ENCODE results near the gene ARL14EPL. TPM values are rescaled to one million over a fixed set of nuclear protein-coding genes. Genes with fewer than 3 reads are reported as not detected.
A peak's percentile ranks its signal among the peaks of the same experiment; 100 is the strongest.
"Not testable (repeated sequence)": the region's sequence is repeated elsewhere in the genome, so short reads cannot be mapped to it uniquely, and the experiment has no call there.

ARL14EPL gene
- total and polyA plus RNA-seq, 12 donors: 0.10 to 0.11 TPM; not detected in 10

GRCh38 chr5:116084871-116085715 is 52.8 kb downstream of the ARL14EPL start, which contains the start of gene COMMD10:
COMMD10 (plus strand) TSS chr5:116085025.
- Histone ChIP-seq H3K27me3 (no peaks in the 10 kb centered on the region), H3K4me1 (replicated peaks in 1 of 2) (peaks cover 8 to 16% of the 10 kb centered on the region in 2 donors), H3K4me3 (peak within 1 kb of the TSS; percentile 41 to 95 (median 49)), H3K9me3 (replicated peaks in 1 of 3) (no peaks in the 10 kb centered on the region), H3K27ac (peak within 1 kb of the TSS; percentile 70 to 98 (median 91)), H3K36me3 (replicated peaks in 1 of 2) (peaks cover 0 to 6% of the 10 kb centered on the region in 2 donors)
- intact Hi-C loops (cut with DNase I): no loop called here
- DNase-seq: peak; percentile 78 to 90 (median 80)
- TF ChIP-seq, protein P1, sequence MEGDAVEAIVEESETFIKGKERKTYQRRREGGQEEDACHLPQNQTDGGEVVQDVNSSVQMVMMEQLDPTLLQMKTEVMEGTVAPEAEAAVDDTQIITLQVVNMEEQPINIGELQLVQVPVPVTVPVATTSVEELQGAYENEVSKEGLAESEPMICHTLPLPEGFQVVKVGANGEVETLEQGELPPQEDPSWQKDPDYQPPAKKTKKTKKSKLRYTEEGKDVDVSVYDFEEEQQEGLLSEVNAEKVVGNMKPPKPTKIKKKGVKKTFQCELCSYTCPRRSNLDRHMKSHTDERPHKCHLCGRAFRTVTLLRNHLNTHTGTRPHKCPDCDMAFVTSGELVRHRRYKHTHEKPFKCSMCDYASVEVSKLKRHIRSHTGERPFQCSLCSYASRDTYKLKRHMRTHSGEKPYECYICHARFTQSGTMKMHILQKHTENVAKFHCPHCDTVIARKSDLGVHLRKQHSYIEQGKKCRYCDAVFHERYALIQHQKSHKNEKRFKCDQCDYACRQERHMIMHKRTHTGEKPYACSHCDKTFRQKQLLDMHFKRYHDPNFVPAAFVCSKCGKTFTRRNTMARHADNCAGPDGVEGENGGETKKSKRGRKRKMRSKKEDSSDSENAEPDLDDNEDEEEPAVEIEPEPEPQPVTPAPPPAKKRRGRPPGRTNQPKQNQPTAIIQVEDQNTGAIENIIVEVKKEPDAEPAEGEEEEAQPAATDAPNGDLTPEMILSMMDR (IDR thresholded peaks at IDR 0.05): no peak
- peak; percentile 30 to 80 for TF ChIP-seq POLR2A (IDR thresholded peaks at IDR 0.05)
- 0% methylated on average over 15 to 65 of the region's 65 CpGs for WGBS, 4 donors

DNA sequence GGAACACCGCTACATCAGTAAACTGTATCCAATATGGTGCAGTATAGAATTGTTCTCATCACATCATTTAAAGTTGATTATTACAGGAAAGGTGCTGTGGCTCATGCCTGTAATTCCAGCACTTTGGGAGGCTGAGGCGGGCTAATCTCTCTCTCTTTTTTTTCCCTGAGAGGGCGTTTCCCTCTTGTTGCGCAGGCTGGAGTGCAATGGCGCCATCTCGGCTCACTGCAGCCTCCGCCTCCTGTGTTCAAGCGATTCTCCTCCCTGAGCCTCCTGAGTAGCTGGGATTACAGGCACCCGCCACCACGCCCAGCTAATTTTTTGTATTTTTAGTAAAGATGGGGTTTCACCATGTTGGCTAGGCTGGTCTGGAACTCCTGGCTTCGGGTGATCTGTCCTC is 54.0 kb downstream of the ARL14EPL start:
- H3K4me1 ChIP-seq (replicated peaks in 1 of 2): peaks cover 8 to 16% of the 10 kb centered on the region in 2 donors
- H3K4me3 ChIP-seq; H3K27ac ChIP-seq; H3K27me3 ChIP-seq; intact Hi-C loops (cut with DNase I); H3K9me3 ChIP-seq (replicated peaks in 1 of 3); DNase-seq; H3K36me3 ChIP-seq (replicated peaks in 1 of 2): not testable (repeated sequence)
- WGBS, 4 donors: 98 to 99% (median 99%) methylated on average over 11 of the region's 11 CpGs

- TF ChIP-seq, protein P1 (IDR thresholded peaks at IDR 0.05): no peak
- no peak for TF ChIP-seq POLR2A (IDR thresholded peaks at IDR 0.05)
- Histone ChIP-seq H3K27ac (no peak overlapping the region), H3K4me3 (no peak overlapping the region), H3K4me1 (replicated peaks in 1 of 2) (peaks cover 8 to 16% of the 10 kb centered on the region in 2 donors), H3K27me3 (no peaks in the 10 kb centered on the region), H3K36me3 (replicated peaks in 1 of 2) (peaks cover 0 to 15% of the 10 kb centered on the region in 2 donors), H3K9me3 (replicated peaks in 1 of 3) (no peaks in the 10 kb centered on the region)
- intact Hi-C loops (cut with DNase I): no loop called here
- no peak for DNase-seq
Measured at GRCh38 chr5:116088062-116088461, 55.8 kb downstream of the ARL14EPL start.

GRCh38 chr5:116090302-116090701 is 58.0 kb downstream of the ARL14EPL start:
- no peak for DNase-seq
- Histone ChIP-seq H3K36me3 (replicated peaks in 1 of 2) (peaks cover 0 to 36% of the 10 kb centered on the region in 2 donors), H3K9me3 (replicated peaks in 1 of 3) (no peaks in the 10 kb centered on the region), H3K4me1 (replicated peaks in 1 of 2) (peaks cover 0 to 7% of the 10 kb centered on the region in 2 donors), H3K27me3 (no peaks in the 10 kb centered on the region), H3K27ac (no peak overlapping the region), H3K4me3 (no peak overlapping the region)
- WGBS, 4 donors: 95 to 98% (median 97%) methylated on average over 3 of the region's 3 CpGs
- no peak for TF ChIP-seq POLR2A (IDR thresholded peaks at IDR 0.05)
- TF ChIP-seq, protein P1 (IDR thresholded peaks at IDR 0.05): no peak
- intact Hi-C loops (cut with DNase I): no loop called here
